HG02798 (cell line): ENCODE data around the gene ETV4.

Source experiments
- ATAC-seq: cut with Tn5 transposase; IDR thresholded peaks from one replicate; pipeline ENCODE4 v1.9.1; 2021; ENCODE audit warnings: mild to moderate bottlenecking; ENCODE audit not compliant: unreplicated experiment, poor library complexity

The ETV4 gene

DNA sequence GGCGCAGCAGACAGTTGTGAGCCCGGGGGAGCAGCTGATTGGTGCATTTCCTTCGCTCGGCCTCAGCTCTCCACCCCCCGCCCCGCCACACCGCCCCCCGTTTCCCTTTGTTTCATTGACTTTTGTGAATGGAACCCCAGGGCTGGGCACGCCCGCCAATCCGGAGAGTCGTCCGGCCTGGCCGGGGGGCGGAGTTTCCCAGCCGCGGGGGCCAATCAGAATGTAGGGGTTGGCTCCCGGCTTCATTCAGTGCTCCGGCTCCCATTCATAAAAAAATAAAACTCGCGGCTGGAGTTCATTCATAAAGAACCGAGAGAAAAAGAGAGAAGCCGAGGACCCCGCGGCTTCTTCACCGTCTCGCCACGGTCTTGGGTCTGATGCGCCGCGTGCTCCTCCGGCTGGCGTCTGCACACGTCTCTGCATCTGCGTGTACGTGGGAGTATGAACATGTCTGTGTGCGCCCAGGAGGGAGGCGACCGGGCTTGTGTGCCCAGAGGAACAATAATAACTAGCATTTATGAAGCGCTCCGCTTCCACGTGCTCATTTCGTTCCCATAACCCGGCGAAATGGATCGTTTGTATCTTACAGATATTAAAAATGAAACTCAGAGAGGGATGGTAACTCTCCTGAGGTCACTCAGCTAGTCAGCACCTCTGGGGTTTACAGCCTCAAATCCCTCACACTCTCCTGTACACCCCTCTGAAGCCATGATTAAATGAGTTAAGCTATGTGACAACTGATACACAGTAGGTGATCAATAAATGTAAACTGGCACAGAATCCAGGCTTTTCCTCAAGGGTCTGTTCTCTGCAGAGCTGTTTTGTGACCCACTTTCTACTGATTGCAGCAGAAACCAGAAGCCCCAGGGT lies at the start of gene ETV4:
Gene ETV4 (minus strand): TSS at position 22 of the 870 bp plus-strand sequence. CDS start 723 bp downstream, outside the sequence.
- peak; percentile 89 for ATAC-seq

DNA sequence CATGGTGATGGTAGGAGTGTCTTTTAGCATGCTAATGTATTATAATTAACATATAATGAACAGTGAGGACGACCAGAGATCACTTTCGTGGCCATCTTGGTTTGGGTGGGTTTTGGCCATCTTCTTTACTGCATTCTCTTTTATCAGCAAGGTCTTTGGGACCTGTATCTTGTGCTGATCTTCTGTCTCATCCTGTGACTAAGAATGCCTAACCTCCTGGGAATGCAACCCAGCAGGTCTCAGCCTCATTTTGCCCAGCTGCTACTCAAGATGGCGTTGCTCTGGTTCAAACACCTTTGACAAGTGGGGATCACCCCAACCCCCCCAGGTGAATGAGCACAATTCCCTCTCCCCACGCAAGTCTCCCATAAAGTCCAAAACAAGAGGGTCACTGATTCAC lies 49.3 kb upstream of the ETV4 start:
- no peak for ATAC-seq

DNA sequence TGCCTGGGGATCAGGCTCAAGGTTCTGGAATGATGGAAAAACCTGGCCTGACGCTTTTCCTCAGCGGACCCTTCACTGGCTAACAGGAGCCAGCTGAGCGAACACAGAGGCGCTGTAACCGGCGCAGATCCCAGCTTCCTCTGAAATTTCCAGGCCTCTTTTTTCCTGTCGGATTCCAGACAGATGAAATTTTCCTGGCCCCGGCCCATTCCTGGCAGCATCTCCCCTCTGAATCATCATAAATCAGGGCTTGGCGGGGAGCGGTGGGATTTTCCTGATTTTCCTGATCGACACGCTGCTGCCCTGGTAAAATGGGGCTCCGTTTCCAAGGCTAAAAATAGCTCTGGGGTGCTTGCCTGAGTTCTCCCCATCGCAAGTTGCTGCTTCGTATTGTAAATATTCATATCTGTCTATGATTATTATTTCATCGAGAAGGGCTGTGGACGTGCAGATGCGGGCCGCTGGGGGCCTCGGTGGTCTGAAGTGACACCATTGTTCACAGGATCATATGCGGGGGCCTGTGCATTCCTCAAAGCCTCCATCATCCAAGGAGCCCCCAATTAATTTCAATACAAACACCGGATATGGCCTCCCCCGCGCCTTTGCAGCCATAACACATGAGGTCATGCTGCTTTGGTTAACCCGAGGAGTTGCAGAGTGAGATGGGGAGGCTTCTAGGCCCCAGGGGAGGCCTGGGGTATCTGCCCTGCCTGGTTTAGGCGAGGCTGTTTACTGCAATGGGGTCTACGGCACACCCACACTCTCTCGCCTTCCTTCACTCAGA lies 45.8 kb upstream of the ETV4 start:
- no peak for ATAC-seq

DNA sequence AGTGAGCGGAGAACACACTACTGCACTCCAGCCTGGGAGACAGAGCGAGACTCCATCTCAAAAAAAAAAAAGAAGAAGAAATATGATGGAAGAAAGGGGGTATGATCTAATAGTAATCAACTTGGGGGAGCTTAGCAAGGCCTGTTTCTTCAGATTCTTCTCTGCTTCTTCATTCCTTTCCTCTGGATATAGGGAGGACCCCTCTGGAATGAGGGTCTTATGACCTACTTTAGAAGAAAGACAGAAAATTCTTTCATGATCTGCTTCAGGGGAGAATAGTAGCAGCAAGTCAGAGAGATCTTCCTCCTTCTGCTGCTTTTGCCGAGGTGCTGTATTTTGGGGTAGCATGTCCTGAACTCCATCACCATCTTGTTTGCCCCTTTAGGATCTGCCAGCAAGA lies 44.9 kb upstream of the ETV4 start:
- ATAC-seq: no peak

DNA sequence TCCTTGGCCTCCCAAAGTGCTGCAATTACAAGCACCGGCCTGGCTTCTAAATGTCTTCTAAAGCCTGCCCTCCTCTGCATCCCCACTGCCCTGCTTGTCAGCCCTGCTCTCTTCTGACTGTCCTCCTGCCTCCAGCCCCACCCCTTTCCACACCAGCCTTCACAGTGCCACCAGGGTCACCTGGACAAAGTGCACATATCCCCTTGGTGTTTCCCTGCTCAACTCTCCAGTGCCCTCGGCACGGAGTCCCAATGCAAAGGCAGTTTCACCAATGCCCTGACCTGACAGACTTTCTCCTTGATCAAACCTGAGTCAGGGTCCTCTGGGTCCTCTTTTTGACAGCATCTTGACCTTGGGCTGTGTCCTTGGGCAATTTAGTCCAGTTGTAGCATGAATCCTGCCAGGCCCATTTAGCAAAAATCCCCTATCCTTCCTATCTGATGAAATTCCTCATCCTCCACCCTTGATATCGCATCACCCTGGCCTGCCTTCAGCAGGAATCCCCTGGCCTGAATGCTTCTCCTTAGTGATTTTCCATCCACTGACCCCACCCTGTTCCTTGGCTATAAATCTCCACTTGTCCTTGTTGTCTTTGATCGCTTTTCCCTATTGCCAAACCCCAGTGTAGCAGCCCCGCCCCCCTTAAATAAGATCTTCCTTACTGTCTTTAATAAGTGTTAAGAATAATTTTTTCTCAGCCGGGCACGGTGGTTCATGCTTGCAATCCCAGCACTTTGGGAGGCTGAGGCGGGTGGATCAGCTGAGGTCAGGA lies 42.7 kb upstream of the ETV4 start:
- no peak for ATAC-seq

DNA sequence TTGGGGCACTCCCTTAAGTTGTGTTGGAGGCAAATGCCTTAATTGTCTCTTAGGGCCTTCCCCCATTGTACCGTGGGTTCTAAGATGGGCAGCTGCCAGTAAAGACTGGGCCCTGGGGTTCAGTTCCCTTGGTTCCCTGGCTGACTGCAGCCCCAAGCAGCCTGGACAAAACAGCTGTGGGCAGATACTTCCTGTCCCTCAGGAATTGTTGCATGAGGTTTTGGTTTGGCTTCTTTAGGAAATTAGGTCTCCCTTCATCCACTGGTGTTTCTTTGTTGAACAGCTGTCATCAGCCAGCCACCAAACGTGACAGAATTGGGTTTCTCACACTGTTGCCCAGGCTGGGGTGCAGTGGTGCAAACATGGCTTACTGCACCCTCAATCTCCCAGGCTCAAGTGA lies 42.0 kb upstream of the ETV4 start:
- ATAC-seq: no peak

DNA sequence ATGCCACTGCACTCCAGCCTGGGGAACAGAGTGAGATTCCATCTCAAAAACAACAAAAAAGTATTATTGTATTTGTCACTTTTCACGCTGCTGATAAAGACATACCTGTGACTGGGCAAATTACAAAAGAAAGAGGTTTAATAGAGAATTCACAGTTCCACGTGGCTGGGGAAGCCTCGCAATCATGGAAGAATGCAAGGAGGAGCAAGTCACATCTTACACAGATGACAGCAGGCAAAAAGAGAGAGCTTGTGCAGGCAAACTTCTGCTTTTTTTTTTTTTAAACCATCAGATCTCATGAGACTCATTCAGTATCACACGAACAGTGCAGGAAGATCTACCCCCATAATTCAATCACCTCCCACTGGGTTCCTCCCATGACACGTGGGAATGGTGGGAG lies 41.5 kb upstream of the ETV4 start:
- no peak for ATAC-seq

DNA sequence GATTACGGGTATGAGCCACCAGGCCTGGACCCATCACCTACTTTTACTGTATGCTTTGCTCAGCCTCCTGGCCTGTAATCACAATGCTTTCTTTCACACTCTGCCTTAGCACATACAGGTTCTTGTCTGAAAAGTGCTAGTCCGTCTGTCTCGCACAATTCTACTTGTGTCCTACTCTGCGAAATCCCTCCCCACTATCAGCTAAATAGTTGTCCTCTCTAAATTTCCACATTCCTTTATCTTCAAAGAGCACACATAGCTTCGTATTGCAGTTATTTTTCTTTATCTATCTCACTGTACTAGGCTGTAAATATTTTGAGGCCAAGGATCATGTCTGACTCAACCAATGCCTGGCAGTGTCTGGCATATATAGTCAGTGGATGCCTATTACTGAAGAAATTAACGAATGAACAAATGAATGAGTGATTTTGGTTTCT lies 38.5 kb upstream of the ETV4 start:
- no peak for ATAC-seq

DNA sequence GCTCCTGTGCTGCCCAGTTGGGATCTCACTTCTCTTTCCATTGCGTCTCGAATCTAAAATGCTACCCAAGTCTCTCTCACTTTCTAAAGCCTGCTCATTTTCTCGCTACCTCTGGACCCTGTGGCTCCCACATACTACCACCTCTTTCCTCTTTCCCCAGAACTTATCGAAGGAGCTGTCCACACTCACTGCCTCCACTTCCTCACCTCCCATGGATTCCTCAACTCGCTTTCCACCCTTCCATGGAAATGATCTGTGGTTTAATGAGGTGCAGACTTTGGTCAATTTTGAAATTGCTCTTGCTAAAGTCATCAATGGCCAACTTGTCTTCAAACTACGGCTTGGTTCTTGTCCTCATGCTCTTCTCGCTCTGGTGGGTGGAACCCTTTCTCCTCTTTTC lies 37.2 kb upstream of the ETV4 start:
- no peak for ATAC-seq

DNA sequence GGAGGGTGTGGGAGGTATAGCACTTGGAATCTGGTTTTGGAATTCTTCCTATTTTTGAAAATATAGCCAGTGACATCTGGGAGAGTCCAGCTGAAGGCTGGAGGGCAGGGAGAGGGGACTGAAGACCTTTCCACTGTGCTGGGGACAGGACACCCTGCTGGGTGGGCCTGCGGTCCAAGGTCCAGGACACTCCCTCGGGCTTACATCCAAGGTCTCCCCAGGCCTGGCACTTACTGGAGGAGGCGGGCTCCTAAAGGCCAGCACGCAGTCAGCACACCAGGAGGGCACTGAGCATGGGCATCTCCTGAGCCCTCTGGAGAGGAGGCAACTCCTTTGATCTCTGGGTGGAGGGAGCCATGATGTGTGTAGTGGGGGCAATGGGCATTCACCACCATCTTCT lies 35.5 kb upstream of the ETV4 start:
- ATAC-seq: no peak

DNA sequence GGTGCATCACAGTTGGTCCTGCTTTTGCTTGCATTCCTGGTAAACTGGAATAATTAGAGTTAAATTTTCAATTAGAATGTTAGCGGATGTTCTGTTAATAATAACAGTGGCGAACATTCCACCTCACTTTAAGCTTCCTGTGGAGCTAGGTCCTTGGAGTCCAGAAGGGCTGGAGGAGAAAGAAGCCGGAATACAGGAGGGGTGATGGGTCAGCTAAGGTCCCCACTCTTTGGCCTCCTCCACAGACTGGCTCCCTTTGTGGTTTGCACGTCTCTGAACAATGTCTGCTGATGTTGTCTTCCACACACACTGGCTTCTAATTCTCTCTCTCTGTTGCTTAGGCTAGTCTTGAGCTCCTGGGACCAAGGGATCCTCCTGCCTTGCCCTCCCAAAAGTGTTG lies 35.0 kb upstream of the ETV4 start:
- ATAC-seq: no peak

DNA sequence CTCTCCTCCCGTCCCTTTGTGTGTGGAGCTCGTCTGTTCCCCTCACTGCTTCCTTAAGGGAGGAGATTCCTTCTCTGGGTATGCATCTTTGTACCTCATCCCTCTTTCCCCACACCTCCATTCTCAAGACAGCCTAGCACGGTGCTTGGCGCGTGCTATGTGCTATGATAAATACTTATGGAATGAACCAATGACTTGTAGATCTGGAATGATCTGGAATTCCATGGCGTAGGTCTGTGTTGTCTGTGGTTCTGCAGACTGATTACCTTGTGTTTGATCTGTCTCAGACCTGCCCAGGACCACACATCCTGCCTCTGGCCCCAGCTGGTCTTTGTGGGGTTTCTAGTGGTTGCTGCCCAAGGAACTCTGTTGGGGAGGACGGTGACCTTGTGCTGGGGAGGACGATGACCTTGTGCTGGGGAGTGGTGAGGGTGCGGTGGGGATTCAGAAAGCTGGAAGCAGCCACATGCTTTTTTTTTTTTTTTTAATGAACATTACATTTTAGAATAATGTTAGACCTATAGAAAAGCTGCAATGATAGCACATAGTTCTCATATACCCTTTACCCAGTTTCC lies 33.5 kb upstream of the ETV4 start:
- no peak for ATAC-seq

DNA sequence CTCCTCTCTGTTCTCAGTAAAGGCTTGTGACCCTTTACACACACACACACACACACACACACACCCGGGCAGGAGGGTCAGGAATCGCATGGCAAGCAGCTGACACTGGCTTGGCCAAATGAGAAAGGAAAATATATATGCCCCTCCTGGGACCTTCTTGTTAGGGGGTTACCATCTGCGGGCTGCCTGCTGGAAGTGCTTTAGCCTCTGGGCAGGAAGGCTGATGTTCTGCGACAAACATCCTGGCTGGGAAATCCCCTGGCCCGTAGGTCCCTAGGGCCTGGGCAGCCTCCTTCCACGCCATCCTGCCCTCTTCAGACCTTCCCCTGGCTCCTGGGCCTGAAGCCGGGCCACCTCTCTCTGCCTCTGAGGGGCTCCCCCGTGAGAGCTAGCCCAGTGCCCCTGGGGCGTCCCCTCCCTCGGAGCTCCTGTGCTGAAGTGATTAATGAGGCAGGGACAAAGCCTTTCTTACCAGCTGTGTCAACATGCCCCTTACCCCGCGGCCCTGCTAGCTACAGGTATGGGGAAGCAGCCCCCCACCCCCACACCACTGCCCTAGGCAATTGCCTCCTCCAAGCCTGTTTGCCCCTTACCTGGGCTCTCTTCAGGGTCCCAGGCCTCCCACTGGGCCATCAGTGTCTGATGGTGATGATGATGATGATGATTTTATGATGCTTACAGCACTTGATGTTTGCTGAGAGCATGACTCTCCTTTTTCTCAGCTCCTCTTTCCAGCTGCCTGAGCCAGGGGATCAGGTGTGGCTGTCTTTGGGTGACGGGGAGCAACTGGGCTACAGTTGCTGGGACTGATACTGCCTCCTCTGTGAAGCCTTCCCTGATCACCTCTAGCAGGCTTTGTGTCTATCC lies 32.8 kb upstream of the ETV4 start:
- peak; percentile 59 for ATAC-seq

DNA sequence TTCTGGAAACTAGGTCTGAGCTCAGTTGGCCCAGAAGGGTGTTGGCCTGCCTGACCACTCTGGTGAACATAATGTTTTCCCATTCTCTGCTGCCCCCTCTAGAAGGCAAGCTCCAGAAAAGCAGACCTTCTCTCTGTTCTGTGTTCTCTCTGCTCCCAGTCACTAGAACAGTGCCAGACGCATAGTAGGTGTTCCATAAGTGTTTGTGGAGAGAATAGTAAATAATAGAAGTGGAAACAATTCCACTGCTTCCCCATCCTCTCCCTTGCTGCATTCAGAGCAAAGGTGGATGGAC lies 32.2 kb upstream of the ETV4 start:
- no peak for ATAC-seq

DNA sequence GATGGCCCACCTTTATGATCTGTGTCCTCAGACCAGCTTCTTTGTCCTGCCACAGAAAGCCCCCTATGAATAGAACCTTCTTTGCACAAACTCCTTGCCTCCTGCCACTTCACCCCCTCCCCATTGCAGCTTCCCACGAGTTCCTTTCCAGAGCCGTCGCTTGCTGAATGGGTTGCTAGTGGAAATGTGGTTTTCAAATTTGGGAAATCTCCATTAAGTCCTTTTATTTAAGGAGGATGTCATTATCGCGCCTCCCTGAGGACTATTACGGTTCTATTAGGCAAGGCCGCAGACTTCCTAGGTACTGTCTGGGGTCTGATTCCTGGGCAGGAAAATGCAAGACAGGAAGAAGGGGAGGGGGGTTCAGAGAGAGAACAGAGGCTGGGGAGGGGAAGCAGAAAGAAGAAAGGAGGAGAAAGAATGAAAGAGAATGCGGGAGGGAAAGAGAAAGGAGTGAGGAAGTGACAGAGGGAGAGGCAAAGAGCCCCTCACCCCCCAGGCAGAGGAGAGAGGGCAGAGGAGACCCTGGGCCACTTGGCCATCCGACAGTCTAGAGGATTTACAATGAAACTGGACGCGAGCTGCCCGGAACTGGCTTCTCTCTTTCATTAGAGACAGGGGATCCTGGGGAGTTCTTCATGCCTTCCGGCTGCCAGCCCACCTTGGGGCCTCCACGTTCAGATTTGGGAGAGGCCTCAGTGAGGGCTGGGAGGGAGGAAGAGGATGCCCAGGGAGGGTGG lies 31.7 kb upstream of the ETV4 start:
- no peak for ATAC-seq

DNA sequence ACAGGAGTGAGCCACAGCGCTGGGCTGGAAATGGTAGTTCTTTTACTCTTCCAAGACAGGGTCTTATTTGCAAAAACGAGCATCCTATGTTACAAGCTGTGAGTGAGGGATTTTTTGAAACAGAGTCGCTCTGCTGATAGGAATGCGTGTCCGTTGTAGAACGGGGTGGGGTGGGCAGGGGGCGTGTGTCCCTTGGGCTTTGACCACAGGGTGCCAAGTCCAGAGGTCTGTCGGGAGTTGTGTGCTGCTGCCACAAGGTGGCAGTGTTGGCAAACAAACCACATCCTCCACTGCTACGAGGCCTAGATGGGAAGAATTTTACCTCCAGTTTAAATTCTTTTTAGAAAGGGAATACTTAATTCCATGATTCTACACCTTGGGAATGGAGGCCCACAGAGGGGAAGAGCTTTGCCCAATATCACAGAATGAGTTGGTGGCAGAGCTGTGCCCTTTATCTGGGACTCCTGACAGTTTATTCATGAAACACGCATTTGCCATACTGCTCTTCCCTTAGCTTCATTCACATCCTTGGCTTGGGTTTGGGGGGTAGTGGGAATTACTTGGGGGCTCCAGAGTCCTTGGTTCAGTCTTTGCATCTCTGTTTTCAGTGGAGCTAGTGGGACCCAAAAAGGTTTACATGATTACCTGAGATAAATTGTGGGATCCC lies 30.6 kb upstream of the ETV4 start:
- no peak for ATAC-seq

DNA sequence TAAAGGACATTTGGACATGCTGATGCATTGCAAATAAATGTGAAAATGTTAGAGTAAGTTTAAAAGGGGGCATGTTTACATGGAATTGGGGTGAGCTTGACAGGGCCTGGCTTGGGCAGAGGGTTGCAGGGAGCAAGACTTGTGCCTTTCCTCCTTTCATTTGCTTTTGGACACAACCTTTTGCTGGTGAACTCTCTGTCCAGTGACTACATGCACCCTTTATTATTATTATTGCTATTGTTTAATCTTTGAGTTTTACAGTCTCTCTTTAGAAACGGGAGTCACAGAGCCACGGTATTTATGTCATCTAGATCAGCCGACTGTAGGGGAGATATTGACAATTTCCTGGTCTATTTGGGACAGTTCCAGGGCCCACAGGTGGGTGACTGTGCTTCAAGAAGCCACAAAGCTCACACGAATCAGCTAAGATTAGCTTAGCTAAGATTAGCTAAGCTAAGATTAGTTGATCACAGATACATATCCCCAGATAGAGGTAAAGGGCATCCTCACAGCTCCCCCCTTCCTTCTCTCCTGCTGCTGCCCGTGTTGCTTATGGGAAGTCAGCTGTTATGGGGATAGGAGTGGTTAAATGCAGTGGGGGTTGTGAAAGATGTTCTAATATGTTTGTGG lies 28.9 kb upstream of the ETV4 start:
- no peak for ATAC-seq

DNA sequence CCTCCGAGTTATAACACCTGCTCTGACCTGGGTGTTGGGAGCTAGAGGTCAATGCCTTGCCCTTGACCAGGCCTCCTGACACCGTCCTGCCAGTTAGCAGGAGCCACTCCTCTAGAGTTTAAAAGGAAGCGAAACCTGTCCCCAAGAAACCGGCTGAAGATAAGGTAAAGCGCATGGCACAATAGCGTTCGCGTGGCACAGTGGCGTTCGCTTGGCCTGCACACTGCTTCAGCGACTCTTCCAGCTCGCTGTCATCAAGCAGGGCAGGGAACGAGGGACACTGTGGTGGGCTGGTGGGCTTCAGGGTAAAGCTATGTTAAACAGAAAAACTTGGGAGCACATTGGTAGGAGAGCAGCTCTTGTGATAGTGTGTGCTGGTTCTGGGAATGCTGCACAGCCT lies 28.2 kb upstream of the ETV4 start:
- no peak for ATAC-seq
